Liver (tissue), 9 donors: ENCODE measurements around the gene RCOR3. TPM values are rescaled to one million over a fixed set of nuclear protein-coding genes. Genes with fewer than 3 reads are reported as not detected.

Experiments used
- DNase-seq: peaks from one replicate; pipeline ENCODE4 v3.0.0-alpha.2; 2017; ENCODE audit warnings: low spot score
- H3K27ac ChIP-seq, 2 donors: one replicate each; pipeline ENCODE4 v1.7.0; 2013; ENCODE audit warnings: inconsistent platforms in 2 of 2, low read length in 2 of 2, control low read depth in 1 of 2, low read depth in 1 of 2, mild to moderate bottlenecking in 1 of 2
- H3K27me3 ChIP-seq, 4 donors: one replicate each; pipeline versions ENCODE4 v1.6.1 to v1.7.0; 2013; ENCODE audit warnings: low read length in 3 of 4, inconsistent platforms in 1 of 4, mild to moderate bottlenecking in 1 of 4, moderate library complexity in 1 of 4; ENCODE audit not compliant: control insufficient read depth in 4 of 4, insufficient read depth in 4 of 4
- H3K36me3 ChIP-seq, 4 donors: one replicate each; pipeline versions ENCODE4 v1.6.1 to v1.7.0; 2013; ENCODE audit warnings: low read length in 3 of 4, mild to moderate bottlenecking in 3 of 4, low read depth in 1 of 4, moderate library complexity in 1 of 4; ENCODE audit not compliant: control insufficient read depth in 4 of 4, insufficient read depth in 3 of 4
- H3K4me1 ChIP-seq, 4 donors: one replicate each; pipeline versions ENCODE4 v1.6.1 to v1.7.0; 2013; ENCODE audit warnings: low read length in 3 of 4, mild to moderate bottlenecking in 3 of 4, moderate library complexity in 1 of 4; ENCODE audit not compliant: control insufficient read depth in 4 of 4, insufficient read depth in 4 of 4
- H3K4me3 ChIP-seq, 3 donors: one replicate each; pipeline versions ENCODE4 v1.6.1 to v1.7.0; 2013; ENCODE audit warnings: low read length in 3 of 3, control low read depth in 1 of 3, low read depth in 1 of 3, mild to moderate bottlenecking in 1 of 3
- H3K9ac ChIP-seq, 2 donors: one replicate each; pipeline ENCODE4 v1.7.0; 2013; ENCODE audit warnings: low read length in 2 of 2, mild to moderate bottlenecking in 2 of 2, moderate library complexity in 2 of 2, control low read depth in 1 of 2, low read depth in 1 of 2
- H3K9me3 ChIP-seq, 4 donors: one replicate each; pipeline versions ENCODE4 v1.6.1 to v1.7.0; 2013; ENCODE audit warnings: low read length in 3 of 4; ENCODE audit not compliant: control insufficient read depth in 4 of 4
- CTCF ChIP-seq: fragments of 150-350 bp; IDR thresholded peaks from 2 replicates; pipeline ENCODE4 v1.5.1; 2017; ENCODE audit warnings: improper control_type of control experiment, low read depth, low read length; ENCODE audit not compliant: missing input control
- EGR1 ChIP-seq, 2 donors: IDR thresholded peaks; 2 replicates each; pipeline ENCODE4 v1.6.1; 2016 to 2018; ENCODE audit warnings: antibody characterized with exemption in 2 of 2, low read depth in 2 of 2
- FOXA1 ChIP-seq: IDR thresholded peaks from 2 replicates; pipeline ENCODE4 v1.6.1; 2016; ENCODE audit warnings: antibody characterized with exemption
- FOXA2 ChIP-seq: IDR thresholded peaks from 2 replicates; pipeline ENCODE4 v1.6.1; 2016; ENCODE audit warnings: antibody characterized with exemption
- GABPA ChIP-seq, 2 donors: IDR thresholded peaks in 1 of 2; conservative IDR thresholded peaks in 1 of 2; 2 replicates each; pipeline ENCODE4 v1.6.1; 2016; ENCODE audit warnings: antibody characterized with exemption in 2 of 2, mild to moderate bottlenecking in 1 of 2, moderate library complexity in 1 of 2
- HNF4A ChIP-seq, 2 donors: conservative IDR thresholded peaks; 2 replicates each; pipeline ENCODE4 v1.6.1; 2016; ENCODE audit warnings: antibody characterized with exemption in 2 of 2, mild to moderate bottlenecking in 2 of 2
- HNF4G ChIP-seq: IDR thresholded peaks from 2 replicates; pipeline ENCODE4 v1.6.1; 2016; ENCODE audit warnings: antibody characterized with exemption
- JUND ChIP-seq, 2 donors: IDR thresholded peaks; 2 replicates each; pipeline ENCODE4 v1.6.1; 2016; ENCODE audit warnings: antibody characterized with exemption in 2 of 2
- NR2F2 ChIP-seq: IDR thresholded peaks from 2 replicates; pipeline ENCODE4 v1.6.1; 2016; ENCODE audit warnings: antibody characterized with exemption
- RAD21 ChIP-seq, 2 donors: IDR thresholded peaks; 2 replicates each; pipeline ENCODE4 v1.6.1; 2016; ENCODE audit warnings: antibody characterized with exemption in 2 of 2, mild to moderate bottlenecking in 2 of 2
- RXRA ChIP-seq, 2 donors: IDR thresholded peaks; 2 replicates each; pipeline ENCODE4 v1.6.1; 2017 to 2018; ENCODE audit warnings: antibody characterized with exemption in 2 of 2, mild to moderate bottlenecking in 1 of 2
- SP1 ChIP-seq: IDR thresholded peaks from 2 replicates; pipeline ENCODE4 v1.6.1; 2018; ENCODE audit warnings: antibody characterized with exemption, mild to moderate bottlenecking
- TAF1 ChIP-seq: conservative IDR thresholded peaks from 2 replicates; pipeline ENCODE4 v1.6.1; 2016; ENCODE audit warnings: antibody characterized with exemption, mild to moderate bottlenecking
- ZBTB33 ChIP-seq: IDR thresholded peaks from 2 replicates; pipeline ENCODE4 v1.6.1; 2016; ENCODE audit warnings: antibody characterized with exemption
- whole genome bisulfite sequencing: extraction: QIAGEN DNeasy Blood & Tissue Kit; methylation state at CpG from one replicate; pipeline ENCODE4 v1.1.7; 2013; 5-methylcytosine and 5-hydroxymethylcytosine counted together
- polyA plus RNA-seq, 2 donors: library from polyadenylated mRNA; stranded (reverse) in 1 of 2; unstranded in 1 of 2; fragments of 200-250 nt in 1 of 2; fragments of >200 nt in 1 of 2; fragmentation: Nextera tagmentation in 1 of 2; extraction: Ambion mirVana in 1 of 2; gene quantifications; one replicate each; pipeline versions ENCODE4 v1.2.1 to v1.2.3, GENCODE V29; 2013 to 2015
- total RNA-seq, 2 donors: library from RNA; depleted of rRNA; stranded (reverse); fragments of >200 nt; gene quantifications; one replicate each; pipeline ENCODE4 v1.2.3, GENCODE V29; 2014
- TF ChIP-seq, protein P1 (sequence below): IDR thresholded peaks from 2 replicates; pipeline ENCODE4 v1.6.1; 2016; ENCODE audit warnings: antibody characterized with exemption
- TF ChIP-seq, protein P2 (sequence below): IDR thresholded peaks from 2 replicates; pipeline ENCODE4 v1.6.1; 2016; ENCODE audit warnings: antibody characterized with exemption
- TF ChIP-seq, protein P3 (sequence below): IDR thresholded peaks from 2 replicates; pipeline ENCODE4 v1.6.1; 2016; ENCODE audit warnings: antibody characterized with exemption, mild to moderate bottlenecking
- donor health status: healthy.
- donor health status: healthy.
- donor health status: healthy.
- donor health status: healthy.
- donor health status: healthy.

The RCOR3 gene
- total and polyA plus RNA-seq, 4 donors = 7.8 to 20.2 (median 13.4) TPM

GRCh38 chr1:211352465-211352864 lies 93.3 kb downstream of the RCOR3 start:
- Histone ChIP-seq H3K4me3 (no peak overlapping the region), H3K4me1 (no peaks in the 10 kb centered on the region), H3K36me3 (no peaks in the 10 kb centered on the region), H3K9ac (no peak overlapping the region), H3K9me3 (no peaks in the 10 kb centered on the region), H3K27me3 (no peaks in the 10 kb centered on the region), H3K27ac (no peak overlapping the region)
- TF ChIP-seq RXRA (IDR thresholded peaks at IDR 0.05) = no peak
- TF ChIP-seq JUND (IDR thresholded peaks at IDR 0.05) = no peak
- TF ChIP-seq HNF4G = no peak
- no peak for TF ChIP-seq ZBTB33
- TF ChIP-seq GABPA (IDR thresholded peaks at IDR 0.05 in 1 of 2, conservative IDR thresholded peaks at IDR 0.05 in 1 of 2) = no peak
- TF ChIP-seq, protein P1, sequence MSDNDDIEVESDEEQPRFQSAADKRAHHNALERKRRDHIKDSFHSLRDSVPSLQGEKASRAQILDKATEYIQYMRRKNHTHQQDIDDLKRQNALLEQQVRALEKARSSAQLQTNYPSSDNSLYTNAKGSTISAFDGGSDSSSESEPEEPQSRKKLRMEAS = no peak
- TF ChIP-seq FOXA1 = no peak
- TF ChIP-seq, protein P2, sequence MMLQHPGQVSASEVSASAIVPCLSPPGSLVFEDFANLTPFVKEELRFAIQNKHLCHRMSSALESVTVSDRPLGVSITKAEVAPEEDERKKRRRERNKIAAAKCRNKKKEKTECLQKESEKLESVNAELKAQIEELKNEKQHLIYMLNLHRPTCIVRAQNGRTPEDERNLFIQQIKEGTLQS = no peak
- no peak for TF ChIP-seq CTCF
- TF ChIP-seq TAF1 = no peak
- no peak for TF ChIP-seq RAD21 (IDR thresholded peaks at IDR 0.05)
- TF ChIP-seq HNF4A (conservative IDR thresholded peaks at IDR 0.05) = no peak
- no peak for TF ChIP-seq FOXA2
- no peak for TF ChIP-seq NR2F2
- TF ChIP-seq EGR1 (IDR thresholded peaks at IDR 0.05; ENCODE audit: low read depth in 2 of 2) = no peak
- TF ChIP-seq, protein P3, sequence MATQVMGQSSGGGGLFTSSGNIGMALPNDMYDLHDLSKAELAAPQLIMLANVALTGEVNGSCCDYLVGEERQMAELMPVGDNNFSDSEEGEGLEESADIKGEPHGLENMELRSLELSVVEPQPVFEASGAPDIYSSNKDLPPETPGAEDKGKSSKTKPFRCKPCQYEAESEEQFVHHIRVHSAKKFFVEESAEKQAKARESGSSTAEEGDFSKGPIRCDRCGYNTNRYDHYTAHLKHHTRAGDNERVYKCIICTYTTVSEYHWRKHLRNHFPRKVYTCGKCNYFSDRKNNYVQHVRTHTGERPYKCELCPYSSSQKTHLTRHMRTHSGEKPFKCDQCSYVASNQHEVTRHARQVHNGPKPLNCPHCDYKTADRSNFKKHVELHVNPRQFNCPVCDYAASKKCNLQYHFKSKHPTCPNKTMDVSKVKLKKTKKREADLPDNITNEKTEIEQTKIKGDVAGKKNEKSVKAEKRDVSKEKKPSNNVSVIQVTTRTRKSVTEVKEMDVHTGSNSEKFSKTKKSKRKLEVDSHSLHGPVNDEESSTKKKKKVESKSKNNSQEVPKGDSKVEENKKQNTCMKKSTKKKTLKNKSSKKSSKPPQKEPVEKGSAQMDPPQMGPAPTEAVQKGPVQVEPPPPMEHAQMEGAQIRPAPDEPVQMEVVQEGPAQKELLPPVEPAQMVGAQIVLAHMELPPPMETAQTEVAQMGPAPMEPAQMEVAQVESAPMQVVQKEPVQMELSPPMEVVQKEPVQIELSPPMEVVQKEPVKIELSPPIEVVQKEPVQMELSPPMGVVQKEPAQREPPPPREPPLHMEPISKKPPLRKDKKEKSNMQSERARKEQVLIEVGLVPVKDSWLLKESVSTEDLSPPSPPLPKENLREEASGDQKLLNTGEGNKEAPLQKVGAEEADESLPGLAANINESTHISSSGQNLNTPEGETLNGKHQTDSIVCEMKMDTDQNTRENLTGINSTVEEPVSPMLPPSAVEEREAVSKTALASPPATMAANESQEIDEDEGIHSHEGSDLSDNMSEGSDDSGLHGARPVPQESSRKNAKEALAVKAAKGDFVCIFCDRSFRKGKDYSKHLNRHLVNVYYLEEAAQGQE = no peak
- WGBS = 95% methylated on average over 2 of the region's 2 CpGs
- no peak for DNase-seq

- Histone ChIP-seq H3K27me3 (no peaks in the 10 kb centered on the region), H3K4me3 (no peak overlapping the region), H3K9ac (no peak overlapping the region), H3K9me3 (no peaks in the 10 kb centered on the region), H3K36me3 (no peaks in the 10 kb centered on the region), H3K27ac (no peak overlapping the region), H3K4me1 (no peaks in the 10 kb centered on the region)
- peak; percentile 47 for DNase-seq
- TF ChIP-seq SP1 (no peak), CTCF (peak; percentile 52), HNF4A (conservative IDR thresholded peaks at IDR 0.05) (peak in 1 of 2 donors; percentile 26), RAD21 (IDR thresholded peaks at IDR 0.05) (peak; percentile 42 to 72)
- WGBS = 69% methylated on average over 8 of the region's 8 CpGs
These were observed 93.9 kb downstream of the RCOR3 start for GRCh38 chr1:211352985-211353515.
